NCI-H748 (cell line): ENCODE data around the gene MMP26.
"Not testable (repeated sequence)": the region's sequence is repeated elsewhere in the genome, so short reads cannot be mapped to it uniquely, and the experiment has no call there.

ENCODE experiments used
- DNase-seq: peaks from one replicate; lab custom pipeline; 2025; ENCODE audit not compliant: unreplicated experiment; lab: John Stamatoyannopoulos, UW

The MMP26 gene

DNA sequence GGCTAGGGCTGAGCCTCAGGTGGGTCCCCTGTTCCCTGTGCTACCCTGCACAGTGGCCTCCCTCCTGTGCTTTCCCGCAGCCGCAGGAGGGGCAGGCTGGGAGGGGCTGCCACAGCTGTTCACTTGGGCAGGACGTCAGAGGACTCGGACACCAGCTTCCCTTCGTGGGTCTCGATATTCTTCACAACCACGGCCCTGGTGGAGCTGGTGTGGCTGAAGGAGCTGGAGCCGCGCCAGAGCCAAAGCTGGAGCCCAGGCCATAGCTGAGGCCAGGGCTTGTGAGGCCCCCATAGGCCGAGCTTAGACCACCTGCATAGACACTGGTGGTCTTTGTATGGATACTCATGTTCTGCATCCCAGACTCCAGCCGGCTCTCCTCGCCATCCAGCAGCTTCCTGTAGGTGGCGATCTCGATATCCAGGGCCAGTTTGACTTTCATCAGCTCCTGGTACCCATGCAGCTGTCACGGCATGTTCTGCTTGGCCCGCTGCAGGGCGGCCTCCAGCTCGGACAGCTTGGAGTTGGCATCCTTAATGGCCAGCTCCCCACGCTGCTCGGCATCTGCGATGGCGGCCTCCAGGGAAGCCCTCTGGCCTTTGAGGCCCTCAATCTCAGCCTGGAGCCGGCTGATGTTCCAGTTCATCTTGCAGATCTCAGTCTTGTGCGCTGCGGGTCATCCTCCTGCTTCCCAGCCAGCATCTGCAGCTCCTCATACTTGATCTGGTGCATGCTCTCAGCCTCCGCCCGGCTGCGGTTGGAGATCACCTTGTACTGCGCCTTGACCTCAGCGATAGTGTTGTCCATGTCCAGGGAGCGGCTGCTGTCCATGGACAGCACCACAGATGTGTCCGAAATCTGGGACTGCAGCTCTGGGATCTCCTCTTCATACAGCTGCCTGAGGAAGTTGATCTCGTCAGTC, 18.3 kb downstream of the MMP26 start:
- DNase-seq: not testable (repeated sequence)

DNA sequence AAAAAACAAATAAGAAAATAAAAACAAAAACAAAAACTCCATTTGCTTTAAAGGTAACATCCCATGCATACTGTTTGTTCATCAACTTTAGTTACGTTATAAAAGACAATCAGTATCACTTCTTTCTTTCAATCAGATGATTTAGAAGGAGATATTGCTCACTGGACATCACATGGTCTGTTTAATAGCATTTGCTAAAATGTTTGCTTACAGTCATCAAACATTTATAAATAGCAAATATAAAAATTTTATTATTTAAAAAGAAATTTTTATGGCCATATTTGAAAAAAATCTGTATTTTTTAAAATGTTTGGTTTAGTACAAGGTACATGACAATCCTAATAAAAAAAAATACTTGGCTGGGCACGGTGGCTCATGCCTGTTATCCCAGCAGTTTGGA, 22.6 kb downstream of the MMP26 start:
- DNase-seq: no peak

DNA sequence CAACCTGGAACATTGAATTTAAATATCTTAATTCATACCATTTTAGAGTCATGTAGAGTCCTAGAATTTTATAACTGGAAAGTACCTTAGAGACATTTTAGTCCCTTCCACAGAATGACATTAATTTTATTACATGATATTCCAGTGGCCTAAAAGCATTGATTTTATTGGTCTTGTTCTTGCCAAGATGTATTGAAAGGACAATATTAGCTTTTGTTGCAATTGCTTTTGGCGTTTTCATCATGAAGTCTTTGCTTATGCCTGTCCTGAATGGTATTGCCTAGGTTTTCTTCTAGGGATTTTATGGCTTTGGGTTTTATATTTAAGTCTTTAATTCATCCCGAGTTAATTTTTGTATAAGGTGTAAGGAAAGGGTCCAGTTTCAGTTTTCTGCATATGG, 36.2 kb downstream of the MMP26 start:
- no peak for DNase-seq

DNA sequence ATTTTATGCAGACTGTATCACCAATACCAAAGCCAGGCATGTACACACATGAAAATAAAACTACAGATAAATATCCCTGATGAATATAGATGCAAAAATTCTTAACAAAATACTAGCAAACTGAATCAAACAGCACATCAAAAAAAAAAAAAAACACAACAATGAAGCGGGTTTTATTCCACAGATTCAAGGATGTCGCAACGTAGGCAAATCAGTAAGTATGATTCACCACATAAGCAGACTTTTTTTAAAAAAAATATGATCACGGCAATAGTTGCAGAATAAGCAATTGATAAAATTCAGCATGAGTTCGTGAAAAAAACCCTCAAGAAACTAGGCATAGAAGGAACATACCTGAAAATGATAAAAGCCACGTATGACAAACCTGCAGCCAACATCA, 43.9 kb downstream of the MMP26 start:
- no peak for DNase-seq

DNA sequence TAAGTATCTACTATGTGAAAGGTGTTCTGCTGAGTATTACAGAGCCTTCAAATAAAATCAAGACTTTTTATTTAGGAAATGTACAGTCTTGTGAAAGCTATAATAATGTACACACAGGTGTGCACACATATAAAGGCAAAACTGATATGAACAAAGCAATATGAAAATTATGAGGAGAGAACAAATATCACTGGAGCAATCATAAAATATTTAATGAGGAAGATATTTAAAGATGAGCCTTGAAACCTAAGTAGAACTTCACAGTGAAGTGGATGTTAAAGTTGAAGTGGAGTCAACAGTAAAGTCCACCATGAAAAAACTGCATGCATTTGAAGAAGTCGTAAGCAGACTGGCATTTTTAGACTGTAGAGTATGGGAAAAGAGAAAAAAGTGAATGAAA, 46.6 kb downstream of the MMP26 start:
- DNase-seq: no peak
